Smooth muscle cell (in vitro differentiated cells): ENCODE data around the gene TP53. TPM values are rescaled to one million over a fixed set of nuclear protein-coding genes. Genes with fewer than 3 reads are reported as not detected.

Experiments
- DNase-seq: peaks from one replicate; lab custom pipeline; 2025; ENCODE audit not compliant: unreplicated experiment; lab: John Stamatoyannopoulos, UW
- H2AFZ ChIP-seq: fragments of 200-600 bp; sonication (generic); 2 replicates; pipeline ENCODE4 v1.6.0; 2016; ENCODE audit warnings: antibody characterized with exemption, low read depth, mild to moderate bottlenecking
- H3F3A ChIP-seq: fragments of 200-600 bp; sonication (generic); 2 replicates; pipeline ENCODE4 v1.6.0; 2017; ENCODE audit warnings: antibody characterized with exemption, low read depth
- H3K27ac ChIP-seq: fragments of 200-600 bp; sonication (generic); 2 replicates; pipeline ENCODE4 v1.5.1; 2016; ENCODE audit warnings: low read depth, mild to moderate bottlenecking
- H3K27me3 ChIP-seq: fragments of 200-600 bp; sonication (generic); 2 replicates; pipeline ENCODE4 v1.6.1; 2016; ENCODE audit warnings: low read depth, mild to moderate bottlenecking
- H3K36me3 ChIP-seq: fragments of 200-600 bp; sonication (generic); 2 replicates; pipeline ENCODE4 v1.5.1; 2016; ENCODE audit warnings: low read depth
- H3K4me1 ChIP-seq: fragments of 200-600 bp; sonication (generic); 2 replicates; pipeline ENCODE4 v1.5.1; 2016; ENCODE audit warnings: low read depth
- H3K4me2 ChIP-seq: fragments of 200-600 bp; sonication (generic); 2 replicates; pipeline ENCODE4 v1.6.0; 2016; ENCODE audit warnings: mild to moderate bottlenecking
- H3K4me3 ChIP-seq: fragments of 200-600 bp; sonication (generic); 2 replicates; pipeline ENCODE4 v1.5.1; 2016; ENCODE audit warnings: mild to moderate bottlenecking
- H3K79me2 ChIP-seq: fragments of 200-600 bp; sonication (generic); 2 replicates; pipeline ENCODE4 v1.6.0; 2016; ENCODE audit warnings: low read depth, mild to moderate bottlenecking
- H3K9ac ChIP-seq: fragments of 200-600 bp; sonication (generic); 2 replicates; pipeline ENCODE4 v1.6.0; 2016; ENCODE audit warnings: low read depth
- H3K9me3 ChIP-seq: fragments of 200-600 bp; sonication (generic); replicated peaks from 2 replicates; pipeline ENCODE4 v1.5.1; 2016; ENCODE audit warnings: low read depth
- H4K20me1 ChIP-seq: fragments of 200-600 bp; sonication (generic); 2 replicates; pipeline ENCODE4 v1.6.0; 2016; ENCODE audit warnings: low read depth
- CTCF ChIP-seq: fragments of 200-600 bp; sonication (generic); IDR thresholded peaks from 2 replicates; pipeline ENCODE4 v1.5.1; 2017; ENCODE audit warnings: borderline replicate concordance, mild to moderate bottlenecking, antibody characterized with exemption; ENCODE audit not compliant: insufficient read depth, poor library complexity, severe bottlenecking
- WGBS: methylation state at CpG from one replicate; pipeline ENCODE4 v1.1.7; 2016; ENCODE audit warnings: low lambda C conversion rate; 5-methylcytosine and 5-hydroxymethylcytosine counted together
- polyA plus RNA-seq: library from polyadenylated mRNA; unstranded; fragments of >200 nt; fragmentation: Nextera tagmentation; extraction: Ambion mirVana; gene quantifications from 2 replicates; pipeline ENCODE4 v1.2.1, GENCODE V29; 2016
- total RNA-seq: library from RNA; depleted of rRNA; stranded (reverse); fragments of >200 nt; gene quantifications from 2 replicates; pipeline ENCODE4 v1.2.3, GENCODE V29; 2014

TP53 gene
- total and polyA plus RNA-seq, 2 experiments from 2014 or later: 21.1 to 55.1 TPM

- H3K79me2 ChIP-seq: no peaks in the 10 kb centered on the region
- H3K9ac ChIP-seq: no peak overlapping the region
- H3K36me3 ChIP-seq: no peaks in the 10 kb centered on the region
- H3K4me3 ChIP-seq: no peak overlapping the region
- H3K27ac ChIP-seq: no peak overlapping the region
- peak overlapping the region; percentile 1 for H3K4me2 ChIP-seq
- 19% methylated on average over 10 of the region's 10 CpGs for WGBS
- no peak for DNase-seq
- no peak overlapping the region for H2AFZ ChIP-seq
- H3K27me3 ChIP-seq: no peaks in the 10 kb centered on the region
- H3F3A ChIP-seq: no peaks in the 10 kb centered on the region
- peaks cover 5% of the 10 kb centered on the region for H3K4me1 ChIP-seq
- no peak for TF ChIP-seq CTCF
- no peaks in the 10 kb centered on the region for H4K20me1 ChIP-seq
- no peaks in the 10 kb centered on the region for H3K9me3 ChIP-seq
These were observed 30.2 kb downstream of the TP53 start for GRCh38 chr17:7656958-7657609.

- DNase-seq: no peak
- Histone ChIP-seq H3K27ac (no peak overlapping the region), H3K27me3 (peaks cover 11% of the 10 kb centered on the region), H3K36me3 (no peaks in the 10 kb centered on the region), H2AFZ (no peak overlapping the region), H3K9ac (no peak overlapping the region), H4K20me1 (no peaks in the 10 kb centered on the region), H3K4me1 (peaks cover 11% of the 10 kb centered on the region), H3K4me2 (no peak overlapping the region), H3F3A (no peaks in the 10 kb centered on the region), H3K4me3 (no peak overlapping the region), H3K9me3 (no peaks in the 10 kb centered on the region), H3K79me2 (no peaks in the 10 kb centered on the region)
- 93% methylated on average over 17 of the region's 17 CpGs for WGBS
- no peak for TF ChIP-seq CTCF
These were observed 31.8 kb downstream of the TP53 start for GRCh38 chr17:7655541-7655840.

GRCh38 chr17:7654832-7655540 lies 32.3 kb downstream of the TP53 start:
- Histone ChIP-seq H3F3A (no peaks in the 10 kb centered on the region), H3K36me3 (no peaks in the 10 kb centered on the region), H3K79me2 (no peaks in the 10 kb centered on the region), H2AFZ (no peak overlapping the region), H3K4me3 (no peak overlapping the region), H4K20me1 (no peaks in the 10 kb centered on the region), H3K9ac (no peak overlapping the region), H3K4me2 (no peak overlapping the region), H3K9me3 (no peaks in the 10 kb centered on the region), H3K4me1 (peaks cover 14% of the 10 kb centered on the region), H3K27me3 (peaks cover 11% of the 10 kb centered on the region), H3K27ac (no peak overlapping the region)
- WGBS: 83% methylated on average over 16 of the region's 16 CpGs
- TF ChIP-seq CTCF: no peak
- no peak for DNase-seq
